Measurements from ENCODE around the gene NEMF. TPM values are rescaled to one million over a fixed set of nuclear protein-coding genes. Genes with fewer than 3 reads are reported as not detected.
"Not testable (repeated sequence)": the region's sequence is repeated elsewhere in the genome, so short reads cannot be mapped to it uniquely, and the experiment has no call there.

NEMF gene
- polyA plus RNA-seq, 1 donor from 2014 or later: 91.0 TPM

GRCh38 chr14:49783394-49784014 is 69.1 kb downstream of the NEMF start:
- Histone ChIP-seq H4K20me1 (ENCODE audit: insufficient read depth) (no peaks in the 10 kb centered on the region), H3F3A (ENCODE audit: insufficient read depth, low read length, poor library complexity, severe bottlenecking) (no peaks in the 10 kb centered on the region), H2AFZ (ENCODE audit: low read depth, low read length) (no peak overlapping the region), H3K4me3 (ENCODE audit: low read length) (no peak overlapping the region), H3K9ac (ENCODE audit: low read length) (no peak overlapping the region), H3K9me3 (ENCODE audit: low read length) (no peaks in the 10 kb centered on the region), H3K27me3 (ENCODE audit: insufficient read depth, low read depth, low read length) (no peaks in the 10 kb centered on the region), H3K27ac (ENCODE audit: low read length) (no peak overlapping the region), H3K4me2 (ENCODE audit: low read length) (no peak overlapping the region), H3K79me2 (replicated peaks; ENCODE audit: insufficient read depth, low read length) (no peaks in the 10 kb centered on the region), H3K9me2 (ENCODE audit: insufficient read depth, low read length) (no peaks in the 10 kb centered on the region), H3K36me3 (ENCODE audit: insufficient read depth, low read length) (peaks cover 42% of the 10 kb centered on the region)
- TF ChIP-seq CTCF (IDR thresholded peaks at IDR 0.05; ENCODE audit: poor library complexity, severe bottlenecking) (no peak), REST (IDR thresholded peaks at IDR 0.05; ENCODE audit: borderline replicate concordance) (no peak), POLR2AphosphoS5 (IDR thresholded peaks at IDR 0.05) (no peak), EZH2 (IDR thresholded peaks at IDR 0.05; ENCODE audit: borderline replicate concordance, insufficient read depth, low read length, poor library complexity, severe bottlenecking) (no peak), EP300 (conservative IDR thresholded peaks at IDR 0.05; ENCODE audit: poor library complexity, severe bottlenecking) (no peak), TAF1 (IDR thresholded peaks at IDR 0.05; ENCODE audit: low read depth) (no peak), MXI1 (conservative IDR thresholded peaks at IDR 0.05; ENCODE audit: poor library complexity, severe bottlenecking) (no peak), RAD21 (conservative IDR thresholded peaks at IDR 0.05) (no peak), SMC3 (conservative IDR thresholded peaks at IDR 0.05; ENCODE audit: poor library complexity) (no peak)

- not testable (repeated sequence) for H3F3A ChIP-seq (ENCODE audit: insufficient read depth, low read length, poor library complexity, severe bottlenecking); H3K27me3 ChIP-seq (ENCODE audit: insufficient read depth, low read depth, low read length); H3K4me2 ChIP-seq (ENCODE audit: low read length); H2AFZ ChIP-seq (ENCODE audit: low read depth, low read length); H3K4me3 ChIP-seq (ENCODE audit: low read length); H3K9me3 ChIP-seq (ENCODE audit: low read length); H3K9me2 ChIP-seq (ENCODE audit: insufficient read depth, low read length); H4K20me1 ChIP-seq (ENCODE audit: insufficient read depth); H3K27ac ChIP-seq (ENCODE audit: low read length); H3K9ac ChIP-seq (ENCODE audit: low read length); H3K79me2 ChIP-seq (replicated peaks; ENCODE audit: insufficient read depth, low read length)
- H3K36me3 ChIP-seq (ENCODE audit: insufficient read depth, low read length): peaks cover 35% of the 10 kb centered on the region
Observed at GRCh38 chr14:49781040-49781439, 71.5 kb downstream of the NEMF start.

GRCh38 chr14:49778421-49778820 is 74.2 kb downstream of the NEMF start:
- no peak overlapping the region for H3K9ac ChIP-seq (ENCODE audit: low read length)
- no peak for TF ChIP-seq EP300 (conservative IDR thresholded peaks at IDR 0.05; ENCODE audit: poor library complexity, severe bottlenecking)
- no peak for TF ChIP-seq MXI1 (conservative IDR thresholded peaks at IDR 0.05; ENCODE audit: poor library complexity, severe bottlenecking)
- no peak for TF ChIP-seq RAD21 (conservative IDR thresholded peaks at IDR 0.05)
- no peak for TF ChIP-seq SMC3 (conservative IDR thresholded peaks at IDR 0.05; ENCODE audit: poor library complexity)
- TF ChIP-seq REST (IDR thresholded peaks at IDR 0.05; ENCODE audit: borderline replicate concordance): no peak
- TF ChIP-seq TAF1 (IDR thresholded peaks at IDR 0.05; ENCODE audit: low read depth): no peak
- no peak for TF ChIP-seq POLR2AphosphoS5 (IDR thresholded peaks at IDR 0.05)
- TF ChIP-seq CTCF (IDR thresholded peaks at IDR 0.05; ENCODE audit: poor library complexity, severe bottlenecking): no peak
- no peak for TF ChIP-seq EZH2 (IDR thresholded peaks at IDR 0.05; ENCODE audit: borderline replicate concordance, insufficient read depth, low read length, poor library complexity, severe bottlenecking)
- H2AFZ ChIP-seq (ENCODE audit: low read depth, low read length): no peak overlapping the region
- no peaks in the 10 kb centered on the region for H3F3A ChIP-seq (ENCODE audit: insufficient read depth, low read length, poor library complexity, severe bottlenecking)
- H3K4me3 ChIP-seq (ENCODE audit: low read length): no peak overlapping the region
- H3K4me2 ChIP-seq (ENCODE audit: low read length): no peak overlapping the region
- no peaks in the 10 kb centered on the region for H3K9me2 ChIP-seq (ENCODE audit: insufficient read depth, low read length)
- no peak overlapping the region for H3K27ac ChIP-seq (ENCODE audit: low read length)
- no peaks in the 10 kb centered on the region for H4K20me1 ChIP-seq (ENCODE audit: insufficient read depth)
- H3K9me3 ChIP-seq (ENCODE audit: low read length): no peaks in the 10 kb centered on the region
- H3K27me3 ChIP-seq (ENCODE audit: insufficient read depth, low read depth, low read length): no peaks in the 10 kb centered on the region
- H3K79me2 ChIP-seq (replicated peaks; ENCODE audit: insufficient read depth, low read length): peaks cover 4% of the 10 kb centered on the region
- peaks cover 35% of the 10 kb centered on the region for H3K36me3 ChIP-seq (ENCODE audit: insufficient read depth, low read length)
